ENCODE results near the gene SPEF2.

SPEF2 gene

GRCh38 chr5:35707659-35708058, 90.0 kb downstream of the SPEF2 start:
- DNase-seq (ENCODE audit: low spot score): no peak

GRCh38 chr5:35709688-35710087, 92.0 kb downstream of the SPEF2 start:
- DNase-seq (ENCODE audit: low spot score): no peak

- no peak for DNase-seq (ENCODE audit: low spot score)
These were observed 100.1 kb downstream of the SPEF2 start for GRCh38 chr5:35717718-35718117.

GRCh38 chr5:35735718-35736117, 118.1 kb downstream of the SPEF2 start:
- no peak for DNase-seq (ENCODE audit: low spot score)

GRCh38 chr5:35736280-35736679, 118.6 kb downstream of the SPEF2 start:
- no peak for DNase-seq (ENCODE audit: low spot score)

GRCh38 chr5:35741126-35741716, 123.6 kb downstream of the SPEF2 start:
- no peak for DNase-seq (ENCODE audit: low spot score)

GRCh38 chr5:35741971-35742370, 124.3 kb downstream of the SPEF2 start:
- DNase-seq (ENCODE audit: low spot score): no peak

GRCh38 chr5:35743644-35744043, 126.0 kb downstream of the SPEF2 start:
- DNase-seq (ENCODE audit: low spot score): no peak

GRCh38 chr5:35745193-35745592, 127.5 kb downstream of the SPEF2 start:
- no peak for DNase-seq (ENCODE audit: low spot score)

GRCh38 chr5:35745660-35746059, 128.0 kb downstream of the SPEF2 start:
- no peak for DNase-seq (ENCODE audit: low spot score)

GRCh38 chr5:35752012-35752411, 134.3 kb downstream of the SPEF2 start:
- DNase-seq (ENCODE audit: low spot score): no peak

GRCh38 chr5:35753500-35753899, 135.8 kb downstream of the SPEF2 start:
- no peak for DNase-seq (ENCODE audit: low spot score)

GRCh38 chr5:35754481-35754880, 136.8 kb downstream of the SPEF2 start:
- no peak for DNase-seq (ENCODE audit: low spot score)

- DNase-seq (ENCODE audit: low spot score): no peak
These were observed 138.3 kb downstream of the SPEF2 start for GRCh38 chr5:35755966-35756365.

GRCh38 chr5:35758151-35758724, 140.6 kb downstream of the SPEF2 start:
- no peak for DNase-seq (ENCODE audit: low spot score)

GRCh38 chr5:35761541-35761940, 143.9 kb downstream of the SPEF2 start:
- DNase-seq (ENCODE audit: low spot score): no peak

GRCh38 chr5:35762368-35762767, 144.7 kb downstream of the SPEF2 start:
- DNase-seq (ENCODE audit: low spot score): no peak

- DNase-seq (ENCODE audit: low spot score): no peak
These were observed 148.3 kb downstream of the SPEF2 start for GRCh38 chr5:35765921-35766320.

GRCh38 chr5:35771300-35771699, 153.6 kb downstream of the SPEF2 start:
- DNase-seq (ENCODE audit: low spot score): no peak

- no peak for DNase-seq (ENCODE audit: low spot score)
These were observed 154.2 kb downstream of the SPEF2 start for GRCh38 chr5:35771839-35772238.

- DNase-seq (ENCODE audit: low spot score): no peak
These were observed 156.3 kb downstream of the SPEF2 start for GRCh38 chr5:35773967-35774366.

GRCh38 chr5:35776757-35777156, 159.1 kb downstream of the SPEF2 start:
- DNase-seq (ENCODE audit: low spot score): no peak

- DNase-seq (ENCODE audit: low spot score): peak; percentile 20
These were observed 159.9 kb downstream of the SPEF2 start for GRCh38 chr5:35777358-35778087.
